Keratinocyte (primary cell): ENCODE data around the gene CD2AP.

Experiments used
- EZH2 ChIP-seq: IDR thresholded peaks from one replicate; pipeline ENCODE4 v1.6.1; 2012; ENCODE audit warnings: inconsistent platforms, mild to moderate bottlenecking, low read length, moderate library complexity
- TF ChIP-seq, protein P1 (sequence below), 3 experiments: IDR thresholded peaks in 1 of 3; conservative IDR thresholded peaks in 1 of 3; optimal IDR thresholded peaks in 1 of 3; 2 replicates in 2 of 3; 3 replicates in 1 of 3; pipeline versions ENCODE3 to v1.5.1; 2011; ENCODE audit warnings: low read length in 3 of 3, mild to moderate bottlenecking in 3 of 3, moderate library complexity in 2 of 3, control low read depth in 1 of 3, inconsistent platforms in 1 of 3; ENCODE audit not compliant: insufficient read depth in 2 of 3; ENCODE audit errors: extremely low read depth in 1 of 3

DNA sequence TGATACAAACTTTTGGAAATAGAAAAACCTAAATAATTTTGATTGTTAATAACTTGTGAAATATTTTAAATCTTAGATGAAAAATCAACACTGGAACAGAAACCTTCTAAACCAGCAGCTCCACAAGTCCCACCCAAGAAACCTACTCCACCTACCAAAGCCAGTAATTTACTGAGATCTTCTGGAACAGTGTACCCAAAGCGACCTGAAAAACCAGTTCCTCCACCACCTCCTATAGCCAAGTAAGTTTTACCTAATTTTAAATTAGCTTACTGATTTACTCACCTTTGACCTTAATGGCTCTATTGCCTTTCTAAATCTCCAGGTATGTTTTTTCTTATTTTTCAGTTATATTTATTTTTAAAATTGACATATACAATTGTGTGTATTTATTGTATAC, 118.2 kb downstream of the CD2AP start:
- TF ChIP-seq, protein P1, sequence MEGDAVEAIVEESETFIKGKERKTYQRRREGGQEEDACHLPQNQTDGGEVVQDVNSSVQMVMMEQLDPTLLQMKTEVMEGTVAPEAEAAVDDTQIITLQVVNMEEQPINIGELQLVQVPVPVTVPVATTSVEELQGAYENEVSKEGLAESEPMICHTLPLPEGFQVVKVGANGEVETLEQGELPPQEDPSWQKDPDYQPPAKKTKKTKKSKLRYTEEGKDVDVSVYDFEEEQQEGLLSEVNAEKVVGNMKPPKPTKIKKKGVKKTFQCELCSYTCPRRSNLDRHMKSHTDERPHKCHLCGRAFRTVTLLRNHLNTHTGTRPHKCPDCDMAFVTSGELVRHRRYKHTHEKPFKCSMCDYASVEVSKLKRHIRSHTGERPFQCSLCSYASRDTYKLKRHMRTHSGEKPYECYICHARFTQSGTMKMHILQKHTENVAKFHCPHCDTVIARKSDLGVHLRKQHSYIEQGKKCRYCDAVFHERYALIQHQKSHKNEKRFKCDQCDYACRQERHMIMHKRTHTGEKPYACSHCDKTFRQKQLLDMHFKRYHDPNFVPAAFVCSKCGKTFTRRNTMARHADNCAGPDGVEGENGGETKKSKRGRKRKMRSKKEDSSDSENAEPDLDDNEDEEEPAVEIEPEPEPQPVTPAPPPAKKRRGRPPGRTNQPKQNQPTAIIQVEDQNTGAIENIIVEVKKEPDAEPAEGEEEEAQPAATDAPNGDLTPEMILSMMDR (optimal IDR thresholded peaks at IDR 0.05 in 1 of 3, IDR thresholded peaks at IDR 0.05 in 1 of 3, conservative IDR thresholded peaks at IDR 0.05 in 1 of 3; ENCODE audit: extremely low read depth in 1 of 3, insufficient read depth in 2 of 3, low read length in 3 of 3): no peak
- no peak for TF ChIP-seq EZH2
